Gastroesophageal sphincter (tissue), 4 donors: ENCODE measurements around the gene TUBGCP5. TPM values are rescaled to one million over a fixed set of nuclear protein-coding genes. Genes with fewer than 3 reads are reported as not detected.

Source experiments
- ATAC-seq: fragments of 150-250 bp; one replicate; pipeline ENCODE4 v1.9.1; 2016; ENCODE audit warnings: mild to moderate bottlenecking, moderate library complexity
- H3K27ac ChIP-seq, 4 donors: fragments of 200-600 bp; sonication (generic) in 3 of 4; 1 replicate in 3 of 4; 2 replicates in 1 of 4; pipeline ENCODE4 v1.5.1; 2016 to 2019
- H3K27me3 ChIP-seq: fragments of 200-600 bp; sonication (generic); one replicate; pipeline ENCODE4 v1.5.1; 2019
- H3K36me3 ChIP-seq, 2 donors: fragments of 200-600 bp; sonication (generic); one replicate each; pipeline ENCODE4 v1.5.1; 2019; ENCODE audit warnings: control low read depth in 1 of 2
- H3K4me1 ChIP-seq, 3 donors: fragments of 200-600 bp; sonication (generic); 1 replicate in 2 of 3; 2 replicates in 1 of 3; pipeline ENCODE4 v1.5.1; 2016 to 2019; ENCODE audit warnings: control low read depth in 2 of 3
- H3K4me3 ChIP-seq, 2 donors: fragments of 200-600 bp; sonication (generic); one replicate each; pipeline ENCODE4 v1.5.1; 2019; ENCODE audit warnings: mild to moderate bottlenecking in 1 of 2, moderate library complexity in 1 of 2
- H3K9me3 ChIP-seq, 3 donors: fragments of 200-600 bp; sonication (generic); one replicate each; pipeline ENCODE4 v1.5.1; 2017 to 2019; ENCODE audit warnings: control low read depth in 2 of 3
- EP300 ChIP-seq: sonication (generic); formaldehyde crosslinking; IDR thresholded peaks from one replicate; pipeline ENCODE4 v1.6.1; 2017; ENCODE audit warnings: antibody characterized with exemption, mild to moderate bottlenecking
- POLR2A ChIP-seq, 2 donors: fragments of 450-650 bp; IDR thresholded peaks; one replicate each; pipeline ENCODE4 v1.6.1; 2017; ENCODE audit warnings: antibody characterized with exemption in 2 of 2, mild to moderate bottlenecking in 2 of 2, moderate library complexity in 1 of 2
- POLR2AphosphoS5 ChIP-seq: sonication (generic); formaldehyde crosslinking; IDR thresholded peaks from one replicate; pipeline ENCODE4 v1.6.1; 2017; ENCODE audit warnings: antibody characterized with exemption
- WGBS, 2 donors: methylation state at CpG; one replicate each; pipeline ENCODE4 v1.1.5; 2018; ENCODE audit warnings: low coverage in 1 of 2; 5-methylcytosine and 5-hydroxymethylcytosine counted together
- total RNA-seq, 4 donors: library from RNA; depleted of rRNA; stranded (reverse); fragments of >200 nt; gene quantifications; one replicate each; pipeline ENCODE4 v1.1.0, GENCODE V29; 2016
- TF ChIP-seq, protein P1 (sequence below), 4 experiments: fragments of 200-600 bp in 2 of 4; fragments of 450-650 bp in 2 of 4; sonication (generic) in 1 of 4; IDR thresholded peaks; one replicate each; pipeline ENCODE4 v1.5.1; 2017 to 2019; ENCODE audit warnings: antibody characterized with exemption in 4 of 4, mild to moderate bottlenecking in 2 of 4, moderate library complexity in 2 of 4

The TUBGCP5 gene
- total RNA-seq, 4 donors from 2014 or later = 12.7 to 25.3 (median 21.7) TPM

DNA sequence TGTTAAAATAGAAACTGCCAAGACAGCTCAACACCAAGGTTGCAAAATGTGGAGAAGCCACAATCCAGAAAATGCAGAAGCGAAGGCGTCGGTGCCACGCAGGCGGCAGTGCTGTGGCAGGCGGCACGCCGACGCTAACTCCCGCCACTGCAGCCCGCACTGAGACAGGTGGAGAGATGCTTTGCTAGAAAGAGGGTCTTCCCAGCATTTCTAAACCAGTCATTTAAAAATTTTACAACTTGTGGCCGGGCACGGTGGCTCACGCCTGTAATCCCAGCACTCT, 82.5 kb downstream of the TUBGCP5 start:
- H3K4me3 ChIP-seq = no peak overlapping the region
- 88 to 90% methylated on average over 2 to 3 of the region's 14 CpGs for whole genome bisulfite sequencing, 2 donors
- H3K27me3 ChIP-seq = no peaks in the 10 kb centered on the region
- no peaks in the 10 kb centered on the region for H3K9me3 ChIP-seq
- H3K36me3 ChIP-seq = no peaks in the 10 kb centered on the region
- ATAC-seq = peak; percentile 12
- no peak for TF ChIP-seq EP300
- TF ChIP-seq POLR2A (IDR thresholded peaks at IDR 0.05) = no peak
- TF ChIP-seq, protein P1, sequence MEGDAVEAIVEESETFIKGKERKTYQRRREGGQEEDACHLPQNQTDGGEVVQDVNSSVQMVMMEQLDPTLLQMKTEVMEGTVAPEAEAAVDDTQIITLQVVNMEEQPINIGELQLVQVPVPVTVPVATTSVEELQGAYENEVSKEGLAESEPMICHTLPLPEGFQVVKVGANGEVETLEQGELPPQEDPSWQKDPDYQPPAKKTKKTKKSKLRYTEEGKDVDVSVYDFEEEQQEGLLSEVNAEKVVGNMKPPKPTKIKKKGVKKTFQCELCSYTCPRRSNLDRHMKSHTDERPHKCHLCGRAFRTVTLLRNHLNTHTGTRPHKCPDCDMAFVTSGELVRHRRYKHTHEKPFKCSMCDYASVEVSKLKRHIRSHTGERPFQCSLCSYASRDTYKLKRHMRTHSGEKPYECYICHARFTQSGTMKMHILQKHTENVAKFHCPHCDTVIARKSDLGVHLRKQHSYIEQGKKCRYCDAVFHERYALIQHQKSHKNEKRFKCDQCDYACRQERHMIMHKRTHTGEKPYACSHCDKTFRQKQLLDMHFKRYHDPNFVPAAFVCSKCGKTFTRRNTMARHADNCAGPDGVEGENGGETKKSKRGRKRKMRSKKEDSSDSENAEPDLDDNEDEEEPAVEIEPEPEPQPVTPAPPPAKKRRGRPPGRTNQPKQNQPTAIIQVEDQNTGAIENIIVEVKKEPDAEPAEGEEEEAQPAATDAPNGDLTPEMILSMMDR (IDR thresholded peaks at IDR 0.05) = no peak
- TF ChIP-seq POLR2AphosphoS5 = no peak
- H3K4me1 ChIP-seq = peaks cover 0 to 97% (median 56%) of the 10 kb centered on the region in 3 donors
- peak overlapping the region in 1 of 4 donors; percentile 3 for H3K27ac ChIP-seq

DNA sequence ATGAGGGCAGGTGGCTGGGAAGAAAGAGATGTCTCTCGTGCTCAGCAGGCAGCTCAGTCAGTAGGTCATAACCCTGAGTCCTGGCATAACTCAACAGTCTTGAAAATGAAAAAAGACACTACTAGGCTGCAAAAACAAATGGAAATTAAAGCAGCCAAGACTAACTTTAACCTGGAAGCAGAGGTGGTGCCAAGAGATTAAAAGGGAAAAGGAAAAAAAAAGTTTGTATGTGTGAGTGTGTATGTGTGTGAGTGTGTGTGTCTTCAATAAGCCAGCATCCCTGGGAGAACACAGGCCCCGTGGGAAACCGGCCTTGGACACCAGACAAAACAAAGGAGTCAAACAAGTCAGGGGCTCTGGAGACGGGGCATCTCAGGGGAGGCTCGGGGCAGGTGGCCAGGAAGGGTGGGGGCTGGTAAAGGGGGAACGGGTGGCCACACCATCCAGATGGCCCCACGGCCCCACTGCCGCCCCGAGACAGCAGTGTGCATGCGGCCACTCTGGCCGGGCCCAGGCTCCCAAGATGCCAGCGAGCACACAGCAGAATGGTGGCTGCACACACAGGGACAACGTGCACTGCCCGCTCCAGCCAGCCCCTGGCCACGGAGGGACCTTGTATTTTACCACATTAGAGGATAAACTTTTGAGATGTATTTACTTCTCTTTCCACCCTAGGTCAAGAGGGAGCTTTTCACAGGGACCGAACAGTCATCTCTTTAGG, 83.0 kb downstream of the TUBGCP5 start:
- Histone ChIP-seq H3K4me1 (peaks cover 0 to 97% (median 55%) of the 10 kb centered on the region in 3 donors), H3K36me3 (no peaks in the 10 kb centered on the region), H3K4me3 (no peak overlapping the region), H3K9me3 (no peaks in the 10 kb centered on the region), H3K27ac (peak overlapping the region in 3 of 4 donors; percentile 3 to 40 (median 28)), H3K27me3 (no peaks in the 10 kb centered on the region)
- ATAC-seq = peak; percentile 14
- TF ChIP-seq POLR2A (IDR thresholded peaks at IDR 0.05) = no peak
- TF ChIP-seq, protein P1 (IDR thresholded peaks at IDR 0.05) = no peak
- 10 to 19% methylated on average over 1 to 6 of the region's 16 CpGs for WGBS, 2 donors

DNA sequence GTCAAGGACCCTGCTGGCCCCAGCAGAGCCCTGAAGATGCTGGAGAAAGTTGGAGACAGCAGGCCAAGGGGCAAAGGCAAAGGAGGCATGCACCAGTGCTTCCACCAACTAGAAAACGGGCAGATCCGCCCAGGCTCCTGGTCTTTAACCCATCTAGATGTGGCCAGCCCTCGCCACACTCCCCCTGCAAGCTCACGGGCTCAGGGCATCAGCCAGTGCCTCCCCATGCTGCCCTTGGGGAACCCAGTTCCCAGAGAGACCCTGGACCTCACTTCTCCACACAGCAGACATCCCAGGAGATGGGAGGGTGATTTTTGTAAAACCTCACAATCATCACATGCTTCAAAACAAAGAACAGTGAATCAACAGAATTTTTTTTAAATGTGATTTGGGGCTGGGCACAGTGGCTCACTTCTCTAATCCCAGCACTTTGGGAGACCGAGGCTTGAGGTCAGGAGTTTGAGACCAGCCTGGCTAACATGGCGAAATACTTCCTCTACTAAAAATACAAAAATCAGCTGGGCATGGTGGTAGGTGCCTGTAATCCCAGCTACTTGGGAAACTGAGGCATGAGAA, 83.7 kb downstream of the TUBGCP5 start:
- WGBS, 2 donors = 88 to 89% methylated on average over 5 of the region's 6 CpGs
- H3K4me3 ChIP-seq = no peak overlapping the region

DNA sequence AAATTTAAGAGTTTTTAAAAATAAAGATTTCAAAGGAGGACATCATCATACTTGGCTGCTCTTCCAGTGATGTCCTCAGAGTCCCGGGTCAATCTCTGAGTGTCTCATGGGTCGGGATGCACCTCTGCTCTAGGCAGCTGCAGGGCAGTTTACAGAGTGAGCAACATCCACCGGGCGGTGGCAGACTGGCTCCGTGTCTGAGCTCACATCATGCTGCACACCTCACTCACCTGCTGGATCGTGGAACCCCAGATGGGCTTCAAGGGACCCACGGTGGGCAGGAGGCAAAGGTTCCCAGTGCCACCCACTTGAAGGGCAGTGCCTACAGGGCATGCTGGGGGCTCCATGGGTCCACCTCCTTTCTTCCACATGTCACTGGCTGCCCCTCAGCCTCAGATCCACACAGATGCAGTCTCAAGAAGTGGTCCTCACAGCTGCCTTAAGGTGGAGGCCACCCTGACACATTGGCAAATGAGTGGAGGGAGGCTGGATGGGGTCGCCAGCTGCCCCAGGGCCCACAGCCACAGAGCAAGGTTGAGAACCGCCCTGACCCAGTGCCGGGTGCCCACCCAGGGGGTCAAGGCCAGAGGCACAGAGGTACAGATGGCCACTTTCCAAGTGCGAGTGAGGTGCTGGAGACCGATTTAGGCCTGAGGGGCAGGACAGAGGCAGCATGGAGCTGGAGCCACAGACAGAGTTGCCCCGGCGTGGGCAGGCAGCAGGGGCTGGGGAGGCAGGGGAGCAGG, 84.4 kb downstream of the TUBGCP5 start:
- peak overlapping the region in 1 of 4 donors; percentile 40 for H3K27ac ChIP-seq
- 55 to 73% methylated on average over 3 to 4 of the region's 14 CpGs for WGBS, 2 donors
- H3K4me3 ChIP-seq = no peak overlapping the region
- H3K4me1 ChIP-seq = peaks cover 0 to 97% (median 52%) of the 10 kb centered on the region in 3 donors
- no peak for ATAC-seq
- no peaks in the 10 kb centered on the region for H3K36me3 ChIP-seq
- no peak for TF ChIP-seq POLR2AphosphoS5
- no peak for TF ChIP-seq EP300
- TF ChIP-seq, protein P1 (IDR thresholded peaks at IDR 0.05) = no peak
- no peak for TF ChIP-seq POLR2A (IDR thresholded peaks at IDR 0.05)
- no peaks in the 10 kb centered on the region for H3K9me3 ChIP-seq
- no peaks in the 10 kb centered on the region for H3K27me3 ChIP-seq

More for the DNA sequence above, 83.7 kb downstream of the TUBGCP5 start:
- H3K36me3 ChIP-seq = no peaks in the 10 kb centered on the region
- H3K27me3 ChIP-seq = no peaks in the 10 kb centered on the region
- ATAC-seq = no peak
- peak overlapping the region in 2 of 4 donors; percentile 3 to 40 for H3K27ac ChIP-seq
- H3K9me3 ChIP-seq = no peaks in the 10 kb centered on the region
- TF ChIP-seq POLR2A (IDR thresholded peaks at IDR 0.05) (no peak), POLR2AphosphoS5 (no peak), EP300 (no peak)
- TF ChIP-seq, protein P1 (IDR thresholded peaks at IDR 0.05) = no peak
- H3K4me1 ChIP-seq = peaks cover 0 to 97% (median 53%) of the 10 kb centered on the region in 3 donors
